Smooth muscle cell (in vitro differentiated cells): ENCODE results near the gene DSCAML1. TPM values are rescaled to one million over a fixed set of nuclear protein-coding genes. Genes with fewer than 3 reads are reported as not detected.

Experiments used
- DNase-seq: peaks from one replicate; lab custom pipeline; 2025; ENCODE audit not compliant: unreplicated experiment; lab: John Stamatoyannopoulos, UW
- H2AFZ ChIP-seq: fragments of 200-600 bp; sonication (generic); 2 replicates; pipeline ENCODE4 v1.6.0; 2016; ENCODE audit warnings: antibody characterized with exemption, low read depth, mild to moderate bottlenecking
- H3F3A ChIP-seq: fragments of 200-600 bp; sonication (generic); 2 replicates; pipeline ENCODE4 v1.6.0; 2017; ENCODE audit warnings: antibody characterized with exemption, low read depth
- H3K27ac ChIP-seq: fragments of 200-600 bp; sonication (generic); 2 replicates; pipeline ENCODE4 v1.5.1; 2016; ENCODE audit warnings: low read depth, mild to moderate bottlenecking
- H3K27me3 ChIP-seq: fragments of 200-600 bp; sonication (generic); 2 replicates; pipeline ENCODE4 v1.6.1; 2016; ENCODE audit warnings: low read depth, mild to moderate bottlenecking
- H3K36me3 ChIP-seq: fragments of 200-600 bp; sonication (generic); 2 replicates; pipeline ENCODE4 v1.5.1; 2016; ENCODE audit warnings: low read depth
- H3K4me1 ChIP-seq: fragments of 200-600 bp; sonication (generic); 2 replicates; pipeline ENCODE4 v1.5.1; 2016; ENCODE audit warnings: low read depth
- H3K4me2 ChIP-seq: fragments of 200-600 bp; sonication (generic); 2 replicates; pipeline ENCODE4 v1.6.0; 2016; ENCODE audit warnings: mild to moderate bottlenecking
- H3K4me3 ChIP-seq: fragments of 200-600 bp; sonication (generic); 2 replicates; pipeline ENCODE4 v1.5.1; 2016; ENCODE audit warnings: mild to moderate bottlenecking
- H3K79me2 ChIP-seq: fragments of 200-600 bp; sonication (generic); 2 replicates; pipeline ENCODE4 v1.6.0; 2016; ENCODE audit warnings: low read depth, mild to moderate bottlenecking
- H3K9ac ChIP-seq: fragments of 200-600 bp; sonication (generic); 2 replicates; pipeline ENCODE4 v1.6.0; 2016; ENCODE audit warnings: low read depth
- H3K9me3 ChIP-seq: fragments of 200-600 bp; sonication (generic); replicated peaks from 2 replicates; pipeline ENCODE4 v1.5.1; 2016; ENCODE audit warnings: low read depth
- H4K20me1 ChIP-seq: fragments of 200-600 bp; sonication (generic); 2 replicates; pipeline ENCODE4 v1.6.0; 2016; ENCODE audit warnings: low read depth
- CTCF ChIP-seq: fragments of 200-600 bp; sonication (generic); IDR thresholded peaks from 2 replicates; pipeline ENCODE4 v1.5.1; 2017; ENCODE audit warnings: borderline replicate concordance, mild to moderate bottlenecking, antibody characterized with exemption; ENCODE audit not compliant: insufficient read depth, poor library complexity, severe bottlenecking
- WGBS: methylation state at CpG from one replicate; pipeline ENCODE4 v1.1.7; 2016; ENCODE audit warnings: low lambda C conversion rate; 5-methylcytosine and 5-hydroxymethylcytosine counted together
- polyA plus RNA-seq: library from polyadenylated mRNA; unstranded; fragments of >200 nt; fragmentation: Nextera tagmentation; extraction: Ambion mirVana; gene quantifications from 2 replicates; pipeline ENCODE4 v1.2.1, GENCODE V29; 2016
- total RNA-seq: library from RNA; depleted of rRNA; stranded (reverse); fragments of >200 nt; gene quantifications from 2 replicates; pipeline ENCODE4 v1.2.3, GENCODE V29; 2014

The DSCAML1 gene
- total and polyA plus RNA-seq, 2 experiments from 2014 or later, result 0.22 TPM; not detected in 1

GRCh38 chr11:117686711-117687110 lies 110.3 kb downstream of the DSCAML1 start:
- H3K4me2 ChIP-seq, result no peak overlapping the region
- no peaks in the 10 kb centered on the region for H3F3A ChIP-seq
- H3K9me3 ChIP-seq, result no peaks in the 10 kb centered on the region
- WGBS, result 52% methylated on average over 3 of the region's 3 CpGs
- peaks cover 5% of the 10 kb centered on the region for H3K4me1 ChIP-seq
- no peak overlapping the region for H2AFZ ChIP-seq
- no peaks in the 10 kb centered on the region for H3K36me3 ChIP-seq
- TF ChIP-seq CTCF, result no peak
- H3K4me3 ChIP-seq, result no peak overlapping the region
- DNase-seq, result no peak
- H3K79me2 ChIP-seq, result no peaks in the 10 kb centered on the region
- H3K27me3 ChIP-seq, result peaks cover 16% of the 10 kb centered on the region
- no peaks in the 10 kb centered on the region for H4K20me1 ChIP-seq
- no peak overlapping the region for H3K9ac ChIP-seq
- H3K27ac ChIP-seq, result no peak overlapping the region

- Histone ChIP-seq H3K4me2 (no peak overlapping the region), H3K36me3 (no peaks in the 10 kb centered on the region), H3K27ac (no peak overlapping the region), H3K27me3 (peaks cover 27% of the 10 kb centered on the region), H3F3A (no peaks in the 10 kb centered on the region), H3K4me3 (no peak overlapping the region), H3K9me3 (no peaks in the 10 kb centered on the region), H2AFZ (no peak overlapping the region), H3K9ac (no peak overlapping the region), H3K79me2 (no peaks in the 10 kb centered on the region), H3K4me1 (no peaks in the 10 kb centered on the region), H4K20me1 (no peaks in the 10 kb centered on the region)
- WGBS, result 84% methylated on average over 6 of the region's 6 CpGs
- no peak for DNase-seq
- no peak for TF ChIP-seq CTCF
Observed at GRCh38 chr11:117685566-117685965, 111.5 kb downstream of the DSCAML1 start.

GRCh38 chr11:117684731-117685130 lies 112.3 kb downstream of the DSCAML1 start:
- H3K79me2 ChIP-seq, result no peaks in the 10 kb centered on the region
- 96% methylated on average over 4 of the region's 4 CpGs for WGBS
- no peak overlapping the region for H3K4me3 ChIP-seq
- no peak overlapping the region for H2AFZ ChIP-seq
- H3K36me3 ChIP-seq, result no peaks in the 10 kb centered on the region
- H3K9me3 ChIP-seq, result no peaks in the 10 kb centered on the region
- no peaks in the 10 kb centered on the region for H3K4me1 ChIP-seq
- H3K9ac ChIP-seq, result no peak overlapping the region
- no peaks in the 10 kb centered on the region for H3F3A ChIP-seq
- TF ChIP-seq CTCF, result no peak
- H4K20me1 ChIP-seq, result no peaks in the 10 kb centered on the region
- peaks cover 28% of the 10 kb centered on the region for H3K27me3 ChIP-seq
- H3K27ac ChIP-seq, result no peak overlapping the region
- H3K4me2 ChIP-seq, result no peak overlapping the region
- DNase-seq, result no peak

GRCh38 chr11:117684111-117684510 lies 112.9 kb downstream of the DSCAML1 start:
- Histone ChIP-seq H3K4me3 (no peak overlapping the region), H3K4me1 (no peaks in the 10 kb centered on the region), H3K27me3 (peaks cover 28% of the 10 kb centered on the region), H3K9ac (no peak overlapping the region), H3K27ac (no peak overlapping the region), H3K9me3 (no peaks in the 10 kb centered on the region), H4K20me1 (no peaks in the 10 kb centered on the region), H3K4me2 (no peak overlapping the region), H3F3A (no peaks in the 10 kb centered on the region), H3K79me2 (no peaks in the 10 kb centered on the region), H2AFZ (no peak overlapping the region), H3K36me3 (no peaks in the 10 kb centered on the region)
- TF ChIP-seq CTCF, result no peak
- no peak for DNase-seq
- WGBS, result 78% methylated on average over 3 of the region's 3 CpGs
